Measurements from ENCODE around the gene SLC16A14. TPM values are rescaled to one million over a fixed set of nuclear protein-coding genes. Genes with fewer than 3 reads are reported as not detected.
A peak's percentile ranks its signal among the peaks of the same experiment; 100 is the strongest.

Gene SLC16A14
- total and polyA plus RNA-seq, 10 of the 15 experiments (the other 5 are each of a cell fraction or from before 2014, with no cell fraction given): 0.87 to 6.4 (median 4.1) TPM; not detected in 1

GRCh38 chr2:230000118-230000841 lies 68.4 kb downstream of the SLC16A14 start (continued):
- TF ChIP-seq CEBPZ (IDR thresholded peaks at IDR 0.05; ENCODE audit: low read depth, low read length) (no peak), PAX8 (IDR thresholded peaks at IDR 0.05) (no peak), LARP7 (IDR thresholded peaks at IDR 0.05) (no peak), ZNF687 (IDR thresholded peaks at IDR 0.05) (no peak), ATF7 (IDR thresholded peaks at IDR 0.05; ENCODE audit: low read depth) (peak; percentile 53; the same call in 1 of the 2 replicates), ZZZ3 (IDR thresholded peaks at IDR 0.05; ENCODE audit: control insufficient read depth, insufficient read length, low read depth) (no peak), CBX3 (IDR thresholded peaks at IDR 0.05; ENCODE audit: borderline replicate concordance, low read depth) (no peak), ZNF592 (IDR thresholded peaks at IDR 0.05) (no peak), BCL3 (IDR thresholded peaks at IDR 0.05; ENCODE audit: borderline replicate concordance, insufficient read depth, low read depth, low read length, poor library complexity, severe bottlenecking) (no peak), PBX3 (IDR thresholded peaks at IDR 0.05; ENCODE audit: insufficient replicate concordance, low read depth, low read length) (no peak), MEF2A (IDR thresholded peaks at IDR 0.05; ENCODE audit: insufficient read depth, low read depth, low read length) (no peak), IRF3 (IDR thresholded peaks at IDR 0.05) (no peak), TCF7 (IDR thresholded peaks at IDR 0.05; ENCODE audit: borderline replicate concordance) (no peak)

All from GM12878 (cell line).